Stimulated activated naive CD8-positive, alpha-beta T cell treated with anti-CD3 and anti-CD28 coated beads, Interleukin-15, Interleukin-2, amounts not matched to agents 100 U/mL and 50 U/mL, for 24 hours (primary cell): ENCODE results near the gene FAM237A.

Source experiments
- ATAC-seq: fragments of 150-1000 bp; cut with Tn5 transposase; one replicate; pipeline ENCODE4 v1.10.0; 2021
- DNase-seq: peaks from one replicate; pipeline ENCODE4 v3.0.0; 2021

Gene FAM237A

GRCh38 chr2:206642075-206643025 is at the start of gene FAM237A:
Gene FAM237A (plus strand): TSS chr2:206642487. CDS start chr2:206644237, 1,750 bp downstream.
- no peak for ATAC-seq
- DNase-seq: peak; percentile 6

GRCh38 chr2:206597717-206598218 is 44.5 kb upstream of the FAM237A start:
- no peak for ATAC-seq
- DNase-seq: no peak

- ATAC-seq (no peak), DNase-seq (no peak)
These were observed 39.0 kb upstream of the FAM237A start for GRCh38 chr2:206603243-206603642.

GRCh38 chr2:206610451-206610850 is 31.8 kb upstream of the FAM237A start:
- no peak for DNase-seq
- no peak for ATAC-seq

- DNase-seq: no peak
- no peak for ATAC-seq
These were observed 31.1 kb upstream of the FAM237A start for GRCh38 chr2:206611191-206611590.

- ATAC-seq: no peak
- no peak for DNase-seq
These were observed 30.6 kb upstream of the FAM237A start for GRCh38 chr2:206611736-206612135.

GRCh38 chr2:206614811-206615210 is 27.5 kb upstream of the FAM237A start:
- DNase-seq (no peak), ATAC-seq (no peak)

- DNase-seq (no peak), ATAC-seq (no peak)
These were observed 26.7 kb upstream of the FAM237A start for GRCh38 chr2:206615417-206616089.

GRCh38 chr2:206616151-206616550 is 26.1 kb upstream of the FAM237A start:
- ATAC-seq (no peak), DNase-seq (no peak)

- ATAC-seq: no peak
- no peak for DNase-seq
These were observed 23.3 kb upstream of the FAM237A start for GRCh38 chr2:206619011-206619410.

GRCh38 chr2:206626108-206626507 is 16.2 kb upstream of the FAM237A start:
- DNase-seq (no peak), ATAC-seq (no peak)

GRCh38 chr2:206627632-206628031 is 14.7 kb upstream of the FAM237A start:
- no peak for ATAC-seq
- no peak for DNase-seq

- DNase-seq (no peak), ATAC-seq (no peak)
These were observed 10.9 kb upstream of the FAM237A start for GRCh38 chr2:206631340-206631739.

- ATAC-seq (no peak), DNase-seq (no peak)
These were observed 7.3 kb upstream of the FAM237A start for GRCh38 chr2:206635015-206635414.

- ATAC-seq: no peak
- DNase-seq: no peak
These were observed 2.7 kb upstream of the FAM237A start for GRCh38 chr2:206639636-206640035.

- DNase-seq (no peak), ATAC-seq (no peak)
These were observed 1.1 kb upstream of the FAM237A start for GRCh38 chr2:206641226-206641625.

GRCh38 chr2:206647985-206648384 is 5.7 kb downstream of the FAM237A start:
- no peak for ATAC-seq
- no peak for DNase-seq

GRCh38 chr2:206657087-206657486 is 14.8 kb downstream of the FAM237A start:
- DNase-seq (no peak), ATAC-seq (no peak)

GRCh38 chr2:206665251-206665650 is 23.0 kb downstream of the FAM237A start:
- ATAC-seq (no peak), DNase-seq (no peak)

GRCh38 chr2:206670531-206671319 is 28.4 kb downstream of the FAM237A start:
- no peak for ATAC-seq
- no peak for DNase-seq

GRCh38 chr2:206683546-206683945 is 41.3 kb downstream of the FAM237A start:
- ATAC-seq (no peak), DNase-seq (no peak)

- ATAC-seq (no peak), DNase-seq (no peak)
These were observed 46.2 kb downstream of the FAM237A start for GRCh38 chr2:206688453-206688852.
